Tibial nerve (tissue), 4 donors: ENCODE measurements around the gene NGRN. TPM values are rescaled to one million over a fixed set of nuclear protein-coding genes. Genes with fewer than 3 reads are reported as not detected.

Experiments used
- DNase-seq, 2 donors: peaks; one replicate each; pipeline ENCODE4 v3.0.0-alpha.2; 2019; ENCODE audit warnings: low spot score in 2 of 2
- H3K27ac ChIP-seq, 4 donors: fragments of 200-600 bp; sonication (generic) in 3 of 4; one replicate each; pipeline ENCODE4 v1.5.1; 2017 to 2019; ENCODE audit warnings: mild to moderate bottlenecking in 1 of 4
- H3K27me3 ChIP-seq, 2 donors: fragments of 200-600 bp; sonication (generic) in 1 of 2; one replicate each; pipeline versions ENCODE4 v1.5.1 to v1.6.0; 2017 to 2019
- H3K36me3 ChIP-seq, 3 donors: fragments of 200-600 bp; sonication (generic); one replicate each; pipeline ENCODE4 v1.5.1; 2018 to 2019
- H3K4me1 ChIP-seq, 4 donors: fragments of 200-600 bp; sonication (generic) in 3 of 4; one replicate each; pipeline ENCODE4 v1.5.1; 2017 to 2019
- H3K4me3 ChIP-seq, 4 donors: fragments of 200-600 bp; sonication (generic) in 3 of 4; one replicate each; pipeline ENCODE4 v1.5.1; 2017 to 2019; ENCODE audit warnings: mild to moderate bottlenecking in 1 of 4, moderate library complexity in 1 of 4
- H3K9me3 ChIP-seq, 4 donors: fragments of 200-600 bp; sonication (generic) in 3 of 4; one replicate each; pipeline ENCODE4 v1.5.1; 2017 to 2019
- CTCF ChIP-seq, 5 experiments: fragments of 200-600 bp in 3 of 5; fragments of 450-650 bp in 2 of 5; sonication (generic) in 3 of 5; IDR thresholded peaks; one replicate each; pipeline ENCODE4 v1.5.1; 2016 to 2019; ENCODE audit warnings: antibody characterized with exemption in 5 of 5, mild to moderate bottlenecking in 3 of 5, moderate library complexity in 2 of 5
- EP300 ChIP-seq, 2 donors: sonication (generic); formaldehyde crosslinking; IDR thresholded peaks; one replicate each; pipeline ENCODE4 v1.6.1; 2017; ENCODE audit warnings: antibody characterized with exemption in 2 of 2, mild to moderate bottlenecking in 1 of 2
- POLR2A ChIP-seq, 2 donors: fragments of 450-650 bp; IDR thresholded peaks; one replicate each; pipeline ENCODE4 v1.6.1; 2017; ENCODE audit warnings: antibody characterized with exemption in 2 of 2, mild to moderate bottlenecking in 2 of 2, moderate library complexity in 2 of 2
- WGBS, 2 donors: methylation state at CpG; one replicate each; pipeline ENCODE4 v1.1.5; 2018; 5-methylcytosine and 5-hydroxymethylcytosine counted together
- small RNA-seq: library from RNA; depleted of rRNA; stranded (forward); fragments of <200 nt; gene quantifications from one replicate; pipeline ENCODE3, GENCODE V24; 2016
- total RNA-seq, 4 donors: library from RNA; depleted of rRNA; stranded (reverse); fragments of >200 nt; gene quantifications; one replicate each; pipeline ENCODE4 v1.1.0, GENCODE V29; 2016

Gene NGRN
- total RNA-seq, 4 donors from 2014 or later: 70.1 to 90.0 (median 74.6) TPM

DNA sequence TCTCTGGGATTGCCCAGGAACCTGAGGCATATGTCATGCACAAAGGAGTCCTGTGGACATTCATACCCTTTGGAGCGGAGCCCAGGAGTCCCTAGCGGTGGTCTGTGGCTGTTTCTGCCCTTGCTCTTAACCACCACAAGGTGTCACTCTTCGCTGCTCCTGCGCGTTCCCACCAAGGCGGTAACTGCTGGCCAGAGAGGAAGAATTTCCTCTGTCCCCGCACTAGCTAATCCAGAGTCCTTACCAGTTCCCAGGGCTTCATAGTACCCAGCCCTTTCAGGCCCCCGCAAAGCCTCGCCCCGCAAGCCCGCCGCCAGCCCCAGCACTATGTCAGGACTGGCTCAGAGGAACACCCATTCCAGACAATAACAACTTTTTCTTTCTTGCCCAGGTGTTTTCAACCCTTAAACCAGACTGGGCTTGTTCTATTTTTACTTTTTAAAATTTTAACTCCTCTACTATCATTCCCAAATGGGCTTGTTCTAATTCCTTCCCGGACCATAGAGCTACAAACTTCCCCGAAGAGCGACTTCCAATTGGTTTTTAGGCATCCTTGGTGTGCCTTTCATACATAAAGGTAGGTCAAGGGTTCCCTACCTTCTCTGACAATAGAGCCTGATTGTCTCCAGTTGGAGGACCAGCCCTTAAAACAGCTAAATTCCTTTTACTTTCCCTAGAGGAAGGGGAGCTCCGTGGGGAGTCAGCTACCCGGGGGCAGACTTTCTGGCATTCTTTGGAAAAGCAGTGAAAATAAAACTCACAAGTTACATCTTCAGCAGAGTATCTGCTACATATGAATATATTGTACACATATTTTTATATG is 54.8 kb downstream of the NGRN start:
- Histone ChIP-seq H3K27me3 (no peaks in the 10 kb centered on the region), H3K9me3 (no peaks in the 10 kb centered on the region), H3K4me3 (no peak overlapping the region), H3K27ac (peak overlapping the region in 2 of 4 donors; percentile 57 to 60), H3K36me3 (no peaks in the 10 kb centered on the region), H3K4me1 (peaks cover 0 to 22% (median 6%) of the 10 kb centered on the region in 4 donors)
- TF ChIP-seq EP300 (IDR thresholded peaks at IDR 0.05): peak in 1 of 2 donors; percentile 46
- peak; percentile 96 to 98 (median 98) for TF ChIP-seq CTCF (IDR thresholded peaks at IDR 0.05)
- TF ChIP-seq POLR2A (IDR thresholded peaks at IDR 0.05): no peak
- 9 to 10% methylated on average over 17 of the region's 17 CpGs for WGBS, 2 donors
- peak; percentile 43 to 63 for DNase-seq

DNA sequence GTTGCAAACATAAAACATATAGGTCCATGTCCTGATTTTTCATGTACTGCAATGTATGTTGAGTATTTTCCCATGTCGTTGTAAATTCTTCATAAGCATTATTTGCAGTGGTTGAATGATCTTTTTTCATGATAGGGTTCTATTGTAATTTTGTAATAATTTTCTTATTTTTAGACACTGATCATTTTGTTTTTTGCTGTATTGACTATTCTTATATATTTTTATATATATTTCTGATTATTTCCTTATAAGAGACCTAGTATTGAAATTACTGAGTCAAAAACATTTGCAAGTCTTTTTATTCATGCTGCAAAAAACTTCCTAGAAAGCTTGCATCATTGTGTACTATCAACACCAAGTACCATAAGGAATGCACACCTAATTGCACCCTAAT is 55.4 kb downstream of the NGRN start:
- Histone ChIP-seq H3K27me3 (no peaks in the 10 kb centered on the region), H3K4me3 (no peak overlapping the region), H3K4me1 (peaks cover 0 to 16% (median 3%) of the 10 kb centered on the region in 4 donors), H3K36me3 (no peaks in the 10 kb centered on the region), H3K27ac (no peak overlapping the region), H3K9me3 (no peaks in the 10 kb centered on the region)
- no peak for DNase-seq
- WGBS, 2 donors: 61 to 71% methylated on average over 1 of the region's 1 CpG
- TF ChIP-seq CTCF (IDR thresholded peaks at IDR 0.05) (no peak), POLR2A (IDR thresholded peaks at IDR 0.05) (no peak), EP300 (IDR thresholded peaks at IDR 0.05) (no peak)

Small RNAs within 50 kb of the gene (small RNA-seq; reads per million reads assigned to genes)
- gene AC091167.3: not detected
- gene RN7SL736P: not detected

Other genes starting within 250 kb of the NGRN start
- gene IDH2, start 163.2 kb upstream of the NGRN start, total RNA-seq: 10 to 100 TPM; 15.7 to 41.4 (median 20.3) TPM
- gene SEMA4B, start 64.3 kb upstream of the NGRN start, total RNA-seq: 100 to 1,000 TPM in 1 of 4 donors, 10 to 100 TPM in 3; 43.1 to 104 (median 59.0) TPM
- 10 to 100 TPM; 27.5 to 48.1 (median 37.8) TPM for gene CIB1, start 31.7 kb upstream of the NGRN start, total RNA-seq
- 1 to 10 TPM; 1.4 to 6.9 (median 4.9) TPM for gene GDPGP1, start 31.5 kb upstream of the NGRN start, total RNA-seq
- gene TTLL13, start 16.1 kb upstream of the NGRN start, total RNA-seq: under 1 TPM in 1 of 4 donors, not detected in 3; 0.60 TPM
- gene ZNF774, start 86.6 kb downstream of the NGRN start, total RNA-seq: 1 to 10 TPM in 2 of 4 donors, under 1 TPM in 2; 0.66 to 2.9 (median 1.2) TPM
- gene IQGAP1, start 122.6 kb downstream of the NGRN start, total RNA-seq: 100 to 1,000 TPM; 238 to 358 (median 282) TPM